ENCODE measurements around the gene PRKRA. TPM values are rescaled to one million over a fixed set of nuclear protein-coding genes. Genes with fewer than 3 reads are reported as not detected.
"Not testable (repeated sequence)": the region's sequence is repeated elsewhere in the genome, so short reads cannot be mapped to it uniquely, and the experiment has no call there.

PRKRA gene
- total RNA-seq, 1 experiment from 2014 or later: 49.8 TPM

- POLR2A ChIA-PET: interaction anchor here (1.0 to 2.3 kb wide), 7 partner anchors 9 to 301 kb away, joined by 4 to 11 read pairs (median 4); partner anchors contain the start of genes PJVK, PRKRA and RBM45
- CTCF ChIA-PET: interaction anchor here (0.6 to 2.7 kb wide), 21 partner anchors 10 to 303 kb away, joined by 3 to 25 read pairs (median 4); partner anchors contain the start of gene RBM45
- Histone ChIP-seq H3K9me3 (ENCODE audit: control insufficient read depth in 1 of 2, insufficient read depth in 1 of 2, low read depth in 1 of 2, low read length in 2 of 2) (no peaks in the 10 kb centered on the region), H3K4me3 (replicated peaks in 1 of 2; ENCODE audit: low read depth in 1 of 2, low read length in 2 of 2) (peak overlapping the region; percentile 68 to 79), H4K20me1 (ENCODE audit: insufficient read depth) (no peaks in the 10 kb centered on the region), H3K36me3 (ENCODE audit: control insufficient read depth in 1 of 2, insufficient read depth in 2 of 2, low read length in 2 of 2) (no peaks in the 10 kb centered on the region), H3K4me2 (ENCODE audit: low read length) (peak overlapping the region; percentile 86), H2AFZ (ENCODE audit: low read depth, low read length, poor library complexity, severe bottlenecking) (peak overlapping the region; percentile 92), H3K9me2 (ENCODE audit: insufficient read depth) (no peaks in the 10 kb centered on the region), H3K9ac (ENCODE audit: low read length) (peak overlapping the region; percentile 75), H3K79me2 (ENCODE audit: insufficient read depth, low read length) (no peaks in the 10 kb centered on the region), H3K27me3 (ENCODE audit: insufficient read depth, low read length) (no peaks in the 10 kb centered on the region), H3K4me1 (ENCODE audit: control insufficient read depth in 1 of 2, insufficient read depth in 2 of 2, low read length in 2 of 2) (peaks cover 12 to 17% of the 10 kb centered on the region in 2 experiments; a peak in 3 of 4 replicates), H3K27ac (ENCODE audit: low read depth, low read length) (peak overlapping the region; percentile 73)
- intact Hi-C loops (cut with micrococcal nuclease): loop anchor here (1.0 to 10.0 kb wide), 6 partner anchors 106 to 509 kb away; partner anchors contain the start of gene RBM45
- DNase-seq (ENCODE audit: low read depth, low spot score) (peak; percentile 67), ATAC-seq (peak; percentile 83)
- no TSS peak for BruUV-seq (replicated peaks)
- TF ChIP-seq EGR1 (IDR thresholded peaks at IDR 0.05; ENCODE audit: low read depth): no peak
- TF ChIP-seq EZH2phosphoT487 (IDR thresholded peaks at IDR 0.05; ENCODE audit: borderline replicate concordance): no peak
- peak; percentile 74 for TF ChIP-seq POLR2A (IDR thresholded peaks at IDR 0.05; ENCODE audit: borderline replicate concordance, extremely low read depth, insufficient read depth, insufficient read length)
- no peak for TF ChIP-seq ELF1 (IDR thresholded peaks at IDR 0.05; ENCODE audit: borderline replicate concordance, low read depth)
- no peak for TF ChIP-seq SRF (IDR thresholded peaks at IDR 0.05; ENCODE audit: low read depth)
- TF ChIP-seq SP1 (IDR thresholded peaks at IDR 0.05; ENCODE audit: low read depth): peak; percentile 6; the same call in 1 of the 2 replicates
- TF ChIP-seq POLR2AphosphoS5 (IDR thresholded peaks at IDR 0.05; ENCODE audit: low read depth, low read length): peak; percentile 64; the same call in 1 of the 2 replicates
- peak; percentile 44 for TF ChIP-seq TCF7L2 (IDR thresholded peaks at IDR 0.05; ENCODE audit: borderline replicate concordance, extremely low read depth, insufficient read depth, insufficient read length)
- peak; percentile 49 for TF ChIP-seq ZFX (IDR thresholded peaks at IDR 0.05)
- no peak for TF ChIP-seq CEBPB (IDR thresholded peaks at IDR 0.05; ENCODE audit: low read depth)
- TF ChIP-seq FOSL1 (IDR thresholded peaks at IDR 0.05; ENCODE audit: low read depth): no peak
- no peak for TF ChIP-seq CBX3 (IDR thresholded peaks at IDR 0.05; ENCODE audit: low read depth)
- TF ChIP-seq YY1 (IDR thresholded peaks at IDR 0.05; ENCODE audit: extremely low read depth, insufficient replicate concordance, low read depth, low read length): peak; percentile 27
- peak; percentile 1 for TF ChIP-seq ZBTB33 (IDR thresholded peaks at IDR 0.05; ENCODE audit: extremely low read depth, insufficient replicate concordance, low read length)
- TF ChIP-seq JUND (IDR thresholded peaks at IDR 0.05): no peak
- 0 out of 2 replicates have a peak, but pooled peaks have one; percentile 1 for TF ChIP-seq RAD21 (IDR thresholded peaks at IDR 0.05; ENCODE audit: low read depth)
- no peak for TF ChIP-seq ZNF274 (IDR thresholded peaks at IDR 0.05; ENCODE audit: low read depth, low read length)
- TF ChIP-seq SIN3A (IDR thresholded peaks at IDR 0.05; ENCODE audit: low read depth): peak; percentile 30; the same call in 1 of the 2 replicates
- peak; percentile 32 for TF ChIP-seq MAX (IDR thresholded peaks at IDR 0.05)
- no peak for TF ChIP-seq EZH2 (IDR thresholded peaks at IDR 0.05)
- RAD21 ChIA-PET (ENCODE audit: low non-redundant PET in 1 of 2, low total read pairs in 2 of 2, uncharacterized antibody in 2 of 2, unreplicated experiment in 2 of 2): no interaction called here
Measured at GRCh38 chr2:178413472-178414265, 37.3 kb downstream of the PRKRA start.

- peak overlapping the region; percentile 92 for H2AFZ ChIP-seq (ENCODE audit: low read depth, low read length, poor library complexity, severe bottlenecking)
- H3K9me3 ChIP-seq (ENCODE audit: control insufficient read depth in 1 of 2, insufficient read depth in 1 of 2, low read depth in 1 of 2, low read length in 2 of 2); H3K27ac ChIP-seq (ENCODE audit: low read depth, low read length); H3K36me3 ChIP-seq (ENCODE audit: control insufficient read depth in 1 of 2, insufficient read depth in 2 of 2, low read length in 2 of 2); BruUV-seq (replicated peaks); H3K79me2 ChIP-seq (ENCODE audit: insufficient read depth, low read length); RAD21 ChIA-PET (ENCODE audit: low non-redundant PET in 1 of 2, low total read pairs in 2 of 2, uncharacterized antibody in 2 of 2, unreplicated experiment in 2 of 2); DNase-seq (ENCODE audit: low read depth, low spot score); H4K20me1 ChIP-seq (ENCODE audit: insufficient read depth); ATAC-seq; H3K9me2 ChIP-seq (ENCODE audit: insufficient read depth); H3K27me3 ChIP-seq (ENCODE audit: insufficient read depth, low read length): not testable (repeated sequence)
- peak overlapping the region; percentile 68 to 79; a peak in 3 of 4 replicates for H3K4me3 ChIP-seq (replicated peaks in 1 of 2; ENCODE audit: low read depth in 1 of 2, low read length in 2 of 2)
- ChIA-PET CTCF (interaction anchor here (1.5 to 2.2 kb wide), 3 partner anchors 15 to 288 kb away, joined by 3 to 5 read pairs (median 4); no protein-coding TSS in a partner anchor), POLR2A (interaction anchor here (1.1 kb wide), 1 partner anchor 300 kb away, joined by 3 read pairs; the partner anchor contains the start of gene RBM45)
- H3K4me2 ChIP-seq (ENCODE audit: low read length): peak overlapping the region; percentile 86
- peaks cover 12 to 17% of the 10 kb centered on the region in 2 experiments; a peak in 3 of 4 replicates for H3K4me1 ChIP-seq (ENCODE audit: control insufficient read depth in 1 of 2, insufficient read depth in 2 of 2, low read length in 2 of 2)
- H3K9ac ChIP-seq (ENCODE audit: low read length): 0 out of 2 replicates have a peak overlapping the region, but pooled peaks have one; percentile 75
- intact Hi-C loops (cut with micrococcal nuclease): loop anchor here (5.0 to 10.0 kb wide), 4 partner anchors 105 to 508 kb away; no protein-coding TSS in a partner anchor
Measured at GRCh38 chr2:178412453-178412852, 38.5 kb downstream of the PRKRA start.
